GM23338 (cell line): ENCODE data around the gene NAA15. TPM values are rescaled to one million over a fixed set of nuclear protein-coding genes. Genes with fewer than 3 reads are reported as not detected.

Source experiments
- ATAC-seq: fragments of 200-7000 bp; cut with Tn5 transposase; 3 replicates; pipeline ENCODE4 v1.9.1; 2020
- DNase-seq: peaks from one replicate; pipeline ENCODE4 v3.0.0-alpha.2; 2015; ENCODE audit warnings: low spot score
- H2AFZ ChIP-seq: fragments of 200-600 bp; sonication (generic); 2 replicates; pipeline ENCODE4 v1.8.0; 2016; ENCODE audit warnings: antibody characterized with exemption, mild to moderate bottlenecking, moderate library complexity
- H3F3A ChIP-seq: fragments of 200-600 bp; sonication (generic); replicated peaks from 2 replicates; pipeline ENCODE4 v1.8.0; 2017; ENCODE audit warnings: antibody characterized with exemption, mixed run types, low read depth
- H3K27ac ChIP-seq: fragments of 200-600 bp; sonication (generic); 2 replicates; pipeline ENCODE4 v1.6.1; 2016; ENCODE audit warnings: low read depth
- H3K27me3 ChIP-seq: fragments of 200-600 bp; sonication (generic); 2 replicates; pipeline ENCODE4 v1.8.0; 2016; ENCODE audit warnings: mild to moderate bottlenecking, mixed run types, moderate library complexity; ENCODE audit not compliant: insufficient read depth
- H3K36me3 ChIP-seq: fragments of 200-600 bp; sonication (generic); 2 replicates; pipeline ENCODE4 v1.8.0; 2016; ENCODE audit warnings: mild to moderate bottlenecking; ENCODE audit not compliant: insufficient read depth
- H3K4me1 ChIP-seq: fragments of 200-600 bp; sonication (generic); 2 replicates; pipeline ENCODE4 v1.8.0; 2016; ENCODE audit warnings: mild to moderate bottlenecking, moderate library complexity; ENCODE audit not compliant: insufficient read depth
- H3K4me2 ChIP-seq: fragments of 200-600 bp; sonication (generic); 2 replicates; pipeline ENCODE4 v1.7.1; 2017; ENCODE audit warnings: mixed run types
- H3K4me3 ChIP-seq: fragments of 200-600 bp; sonication (generic); 2 replicates; pipeline ENCODE4 v1.6.1; 2016; ENCODE audit warnings: mixed run types
- H3K79me2 ChIP-seq: fragments of 200-600 bp; sonication (generic); replicated peaks from 2 replicates; pipeline ENCODE4 v1.8.0; 2017; ENCODE audit warnings: mild to moderate bottlenecking; ENCODE audit not compliant: insufficient read depth
- H3K9me2 ChIP-seq: fragments of 200-600 bp; sonication (generic); 2 replicates; pipeline ENCODE4 v1.8.0; 2017; ENCODE audit not compliant: insufficient read depth
- H4K20me1 ChIP-seq: fragments of 200-600 bp; sonication (generic); replicated peaks from 2 replicates; pipeline ENCODE4 v1.8.0; 2017; ENCODE audit warnings: mild to moderate bottlenecking; ENCODE audit not compliant: insufficient read depth
- H3K27ac Mint-ChIP-seq: 2 replicates; pipeline ENCODE4 v1.8.0; 2020; ENCODE audit warnings: inconsistent platforms, mild to moderate bottlenecking, moderate library complexity, mixed read lengths
- H3K27me3 Mint-ChIP-seq: 3 replicates; pipeline ENCODE4 v1.8.0; 2022; ENCODE audit warnings: low read depth, mild to moderate bottlenecking, moderate library complexity, mixed read lengths, inconsistent platforms; ENCODE audit not compliant: insufficient read depth, poor library complexity
- H3K36me3 Mint-ChIP-seq: 3 replicates; pipeline ENCODE4 v1.8.0; 2021; ENCODE audit warnings: low read depth, mild to moderate bottlenecking, inconsistent platforms, moderate library complexity, mixed read lengths
- H3K4me1 Mint-ChIP-seq: 3 replicates; pipeline ENCODE4 v1.8.0; 2020; ENCODE audit warnings: mild to moderate bottlenecking, inconsistent platforms, mixed read lengths
- H3K4me3 Mint-ChIP-seq: 3 replicates; pipeline ENCODE4 v1.8.0; 2021; ENCODE audit warnings: moderate library complexity, mild to moderate bottlenecking, inconsistent platforms, mixed read lengths
- H3K9me3 Mint-ChIP-seq: 3 replicates; pipeline ENCODE4 v1.8.0; 2020; ENCODE audit warnings: moderate library complexity, mild to moderate bottlenecking, inconsistent platforms, mixed read lengths
- CREB1 ChIP-seq: fragments of 250-450 bp; sonication (Bioruptor Pico); IDR thresholded peaks from 2 replicates; pipeline ENCODE4 v1.5.0; 2020; ENCODE audit warnings: low read depth, mild to moderate bottlenecking, moderate library complexity
- EZH2 ChIP-seq: fragments of 200-600 bp; sonication (generic); IDR thresholded peaks from one replicate; pipeline ENCODE4 v1.8.0; 2017; ENCODE audit warnings: antibody characterized with exemption, mild to moderate bottlenecking, low read depth; ENCODE audit not compliant: unreplicated experiment
- EZH2phosphoT487 ChIP-seq: fragments of 200-600 bp; sonication (generic); IDR thresholded peaks from one replicate; pipeline ENCODE4 v1.8.1; 2018; ENCODE audit warnings: antibody characterized with exemption; ENCODE audit not compliant: unreplicated experiment
- JUNB ChIP-seq: IDR thresholded peaks from one replicate; pipeline ENCODE4 v1.6.1; 2016; ENCODE audit warnings: antibody characterized with exemption; ENCODE audit not compliant: unreplicated experiment
- NANOG ChIP-seq: IDR thresholded peaks from 2 replicates; pipeline ENCODE4 v1.6.1; 2016; ENCODE audit warnings: antibody characterized with exemption, borderline replicate concordance
- POLR2AphosphoS5 ChIP-seq: IDR thresholded peaks from 2 replicates; pipeline ENCODE4 v1.6.1; 2016; ENCODE audit warnings: antibody characterized with exemption, low read depth
- REST ChIP-seq: IDR thresholded peaks from one replicate; pipeline ENCODE4 v1.6.1; 2018; ENCODE audit warnings: antibody characterized with exemption; ENCODE audit not compliant: unreplicated experiment
- STAT1 ChIP-seq: IDR thresholded peaks from one replicate; pipeline ENCODE4 v1.6.1; 2016; ENCODE audit warnings: antibody characterized with exemption; ENCODE audit not compliant: unreplicated experiment
- ZNF114 ChIP-seq: fragments of 250-450 bp; sonication (Bioruptor Pico); IDR thresholded peaks from 2 replicates; pipeline ENCODE4 v1.5.0; 2020; ENCODE audit warnings: mild to moderate bottlenecking, moderate library complexity
- ZNF331 ChIP-seq: fragments of 250-450 bp; sonication (Bioruptor Pico); IDR thresholded peaks from 2 replicates; pipeline ENCODE4 v1.5.0; 2020; ENCODE audit warnings: low read depth, mild to moderate bottlenecking, moderate library complexity
- polyA plus RNA-seq: library from polyadenylated mRNA; unstranded; fragments of >200 nt; fragmentation: Nextera tagmentation; extraction: Ambion mirVana; gene quantifications from 2 replicates; pipeline ENCODE4 v1.2.1, GENCODE V29; 2016
- total RNA-seq: library from RNA; depleted of rRNA; stranded (reverse); fragments of >200 nt; shearing (Covaris generic); gene quantifications from 2 replicates; pipeline ENCODE4 v1.2.3, GENCODE V29; 2014

NAA15 gene
- total and polyA plus RNA-seq, 2 experiments from 2014 or later, result 80.1 to 101 TPM

GRCh38 chr4:139256349-139256748 is 45.0 kb upstream of the NAA15 start:
- Histone ChIP-seq H3K4me3 (no peak overlapping the region), H2AFZ (no peak overlapping the region), H3F3A (no peaks in the 10 kb centered on the region), H3K27ac (no peak overlapping the region), H3K27me3 (no peaks in the 10 kb centered on the region), H3K4me2 (no peak overlapping the region), H3K4me1 (no peaks in the 10 kb centered on the region; the same call in 1 of the 2 replicates), H3K9me2 (no peaks in the 10 kb centered on the region), H3K36me3 (no peaks in the 10 kb centered on the region), H3K79me2 (no peaks in the 10 kb centered on the region), H4K20me1 (no peaks in the 10 kb centered on the region)
- Mint-ChIP-seq H3K4me1 (peaks cover 2% of the 10 kb centered on the region; the same call in 1 of the 3 replicates), H3K27me3 (peaks cover 2% of the 10 kb centered on the region), H3K9me3 (no peaks in the 10 kb centered on the region), H3K4me3 (no peak overlapping the region), H3K36me3 (no peaks in the 10 kb centered on the region), H3K27ac (no peak overlapping the region)
- no peak for DNase-seq
- no peak for ATAC-seq
- TF ChIP-seq POLR2AphosphoS5, result no peak
- TF ChIP-seq NANOG, result no peak
- TF ChIP-seq ZNF331 (CRISPR knock-in tag), result no peak
- TF ChIP-seq CREB1 (CRISPR knock-in tag), result no peak
- no peak for TF ChIP-seq EZH2phosphoT487

GRCh38 chr4:139265654-139266053 is 35.7 kb upstream of the NAA15 start:
- no peak for ATAC-seq

GRCh38 chr4:139266208-139266582 is 35.1 kb upstream of the NAA15 start:
- no peak overlapping the region for H3K4me3 ChIP-seq
- H4K20me1 ChIP-seq, result no peaks in the 10 kb centered on the region
- no peak overlapping the region for H3K27ac Mint-ChIP-seq
- no peak for ATAC-seq
- H3K4me3 Mint-ChIP-seq, result no peak overlapping the region
- no peaks in the 10 kb centered on the region for H3K27me3 ChIP-seq
- peaks cover 3% of the 10 kb centered on the region for H3K27me3 Mint-ChIP-seq
- H3K36me3 Mint-ChIP-seq, result no peaks in the 10 kb centered on the region
- no peak overlapping the region for H3K27ac ChIP-seq
- H3K4me1 Mint-ChIP-seq, result peaks cover 18% of the 10 kb centered on the region
- peaks cover 5% of the 10 kb centered on the region; the same call in 1 of the 2 replicates for H3K4me1 ChIP-seq
- H3K79me2 ChIP-seq, result no peaks in the 10 kb centered on the region
- DNase-seq, result no peak
- H3K36me3 ChIP-seq, result no peaks in the 10 kb centered on the region
- H3K4me2 ChIP-seq, result no peak overlapping the region
- peak overlapping the region; percentile 70; the same call in 1 of the 2 replicates for H2AFZ ChIP-seq
- H3F3A ChIP-seq, result no peaks in the 10 kb centered on the region
- no peaks in the 10 kb centered on the region for H3K9me2 ChIP-seq
- no peaks in the 10 kb centered on the region for H3K9me3 Mint-ChIP-seq
- TF ChIP-seq EZH2phosphoT487, result no peak
- no peak for TF ChIP-seq ZNF114 (CRISPR knock-in tag)
- TF ChIP-seq EZH2, result no peak
- TF ChIP-seq REST, result no peak

More at GRCh38 chr4:139265654-139266053, 35.7 kb upstream of the NAA15 start:
- H3K27ac ChIP-seq, result no peak overlapping the region
- H3K27ac Mint-ChIP-seq, result no peak overlapping the region
- no peaks in the 10 kb centered on the region for H4K20me1 ChIP-seq
- TF ChIP-seq ZNF331 (CRISPR knock-in tag) (no peak), NANOG (no peak), JUNB (no peak), STAT1 (no peak)
- H3F3A ChIP-seq, result no peaks in the 10 kb centered on the region
- H3K9me2 ChIP-seq, result no peaks in the 10 kb centered on the region
- H2AFZ ChIP-seq, result no peak overlapping the region
- H3K36me3 Mint-ChIP-seq, result no peaks in the 10 kb centered on the region
- H3K4me3 ChIP-seq, result no peak overlapping the region
- H3K9me3 Mint-ChIP-seq, result no peaks in the 10 kb centered on the region
- H3K27me3 ChIP-seq, result no peaks in the 10 kb centered on the region
- no peaks in the 10 kb centered on the region for H3K79me2 ChIP-seq
- H3K27me3 Mint-ChIP-seq, result peaks cover 3% of the 10 kb centered on the region
- no peak overlapping the region for H3K4me2 ChIP-seq
- H3K36me3 ChIP-seq, result no peaks in the 10 kb centered on the region
- peaks cover 5% of the 10 kb centered on the region; the same call in 1 of the 2 replicates for H3K4me1 ChIP-seq
- no peak overlapping the region for H3K4me3 Mint-ChIP-seq
- H3K4me1 Mint-ChIP-seq, result peaks cover 18% of the 10 kb centered on the region
- DNase-seq, result no peak
